PC-3 (cell line): ENCODE data around the gene FOXP1. TPM values are rescaled to one million over a fixed set of nuclear protein-coding genes. Genes with fewer than 3 reads are reported as not detected.

Experiments
- ATAC-seq: fragments of 200-7000 bp; cut with Tn5 transposase; 2 replicates; pipeline ENCODE4 v1.9.1; 2020; ENCODE audit warnings: mild to moderate bottlenecking, moderate library complexity
- BruUV-seq: library from RNA; stranded (reverse); fragments of 400-500 nt; replicated peaks from 2 replicates; lab custom pipeline; 2021; lab: Mats Ljungman, UMichigan
- CTCF ChIA-PET: fragments of 300-600 bp; sonication (Branson Sonifier 250); formaldehyde crosslinking; loops from one replicate; lab custom pipeline; 2022; ENCODE audit warnings: antibody characterized with exemption; lab: Charles Lee
- POLR2A ChIA-PET: fragments of 300-600 bp; sonication (Branson Sonifier 250); formaldehyde crosslinking; loops from one replicate; lab custom pipeline; 2022; ENCODE audit warnings: antibody characterized with exemption; ENCODE audit not compliant: unreplicated experiment; lab: Charles Lee
- DNase-seq: peaks from one replicate; pipeline ENCODE4 v3.0.0-alpha.2; 2015
- H2AFZ ChIP-seq: fragments of 300-600 bp; sonication (generic); 2 replicates; pipeline ENCODE4 v1.6.0; 2016; ENCODE audit warnings: antibody characterized with exemption, low read length
- H3F3A ChIP-seq: fragments of 300-600 bp; sonication (generic); one replicate; pipeline ENCODE4 v1.6.0; 2017; ENCODE audit warnings: antibody characterized with exemption, low read length, control low read depth, mild to moderate bottlenecking; ENCODE audit not compliant: unreplicated experiment
- H3K27ac ChIP-seq: fragments of 300-600 bp; sonication (generic); 2 replicates; pipeline ENCODE4 v1.5.1; 2016; ENCODE audit warnings: mild to moderate bottlenecking, low read length
- H3K27me3 ChIP-seq: fragments of 300-600 bp; sonication (generic); 2 replicates; pipeline ENCODE4 v1.6.1; 2016; ENCODE audit warnings: low read length, mixed read lengths
- H3K36me3 ChIP-seq: fragments of 300-600 bp; sonication (generic); 2 replicates; pipeline ENCODE4 v1.6.1; 2016; ENCODE audit warnings: low read depth, mixed run types, low read length, mixed read lengths
- H3K4me1 ChIP-seq: fragments of 300-600 bp; sonication (generic); 2 replicates; pipeline ENCODE4 v1.5.1; 2016; ENCODE audit warnings: low read length; ENCODE audit not compliant: insufficient read depth
- H3K4me2 ChIP-seq: fragments of 300-600 bp; sonication (generic); 2 replicates; pipeline ENCODE4 v1.6.0; 2016; ENCODE audit warnings: low read length
- H3K4me3 ChIP-seq: fragments of 300-600 bp; sonication (generic); 2 replicates; pipeline ENCODE4 v1.5.1; 2016; ENCODE audit warnings: mild to moderate bottlenecking, low read length, mixed read lengths
- H3K79me2 ChIP-seq: fragments of 300-600 bp; sonication (generic); 2 replicates; pipeline ENCODE4 v1.6.1; 2017; ENCODE audit warnings: low read length, mixed read lengths
- H3K9ac ChIP-seq: fragments of 300-600 bp; sonication (generic); 2 replicates; pipeline ENCODE4 v1.6.0; 2016; ENCODE audit warnings: mild to moderate bottlenecking, low read length
- H3K9me2 ChIP-seq: fragments of 300-600 bp; sonication (generic); replicated peaks from 2 replicates; pipeline ENCODE4 v1.6.1; 2016; ENCODE audit warnings: mixed run types, low read length, mixed read lengths
- H3K9me3 ChIP-seq: fragments of 300-600 bp; sonication (generic); 2 replicates; pipeline ENCODE4 v1.6.1; 2016; ENCODE audit warnings: low read length, mixed read lengths
- H4K20me1 ChIP-seq: fragments of 300-600 bp; sonication (generic); 2 replicates; pipeline ENCODE4 v1.6.1; 2016; ENCODE audit warnings: low read length, mixed read lengths
- CTCF ChIP-seq: fragments of 300-600 bp; sonication (generic); conservative IDR thresholded peaks from 2 replicates; pipeline ENCODE4 v1.5.1; 2017; ENCODE audit warnings: antibody characterized with exemption, low read depth, mild to moderate bottlenecking, low read length
- EZH2 ChIP-seq: fragments of 300-600 bp; sonication (generic); IDR thresholded peaks from one replicate; pipeline ENCODE4 v1.6.1; 2017; ENCODE audit warnings: antibody characterized with exemption, mild to moderate bottlenecking, low read length; ENCODE audit not compliant: unreplicated experiment
- EZH2phosphoT487 ChIP-seq: fragments of 300-600 bp; sonication (generic); IDR thresholded peaks from 2 replicates; pipeline ENCODE4 v1.6.1; 2018; ENCODE audit warnings: mild to moderate bottlenecking, antibody characterized with exemption, low read length, borderline replicate concordance
- intact Hi-C: fragments of 100-400 bp; cut with micrococcal nuclease; formaldehyde crosslinking; loops from 2 replicates; pipeline ENCODE4 v1.9.0; 2023
- total RNA-seq: library from RNA; depleted of rRNA; stranded (reverse); fragments of >200 nt; gene quantifications from 2 replicates; pipeline ENCODE4 v1.2.3, GENCODE V29; 2014

FOXP1 gene
- total RNA-seq, 1 experiment from 2014 or later: 35.3 TPM

GRCh38 chr3:71446734-71447133, 136.8 kb downstream of the FOXP1 start:
- Histone ChIP-seq H3K27ac (no peak overlapping the region), H3K4me2 (no peak overlapping the region), H3K4me3 (no peak overlapping the region), H3K27me3 (no peaks in the 10 kb centered on the region), H3K9me2 (no peaks in the 10 kb centered on the region), H3K36me3 (no peaks in the 10 kb centered on the region), H3K4me1 (peaks cover 22% of the 10 kb centered on the region), H3K79me2 (0 out of 2 replicates have a peak, but pooled peaks cover 3% of the 10 kb centered on the region), H3K9me3 (no peaks in the 10 kb centered on the region), H4K20me1 (no peaks in the 10 kb centered on the region), H2AFZ (no peak overlapping the region), H3F3A (no peaks in the 10 kb centered on the region), H3K9ac (no peak overlapping the region)
- intact Hi-C loops: loop anchor here (10.0 kb wide), 1 partner anchor 342 kb away; no protein-coding TSS in a partner anchor
- no TSS peak for BruUV-seq
- CTCF ChIA-PET: no interaction called here
- ATAC-seq (no peak; the same call in 1 of the 2 replicates), DNase-seq (no peak)
- TF ChIP-seq CTCF: no peak
- TF ChIP-seq EZH2phosphoT487: no peak
- no peak for TF ChIP-seq EZH2
- POLR2A ChIA-PET: interaction anchor here (0.6 kb wide), 1 partner anchor 293 kb away, joined by 5 read pairs; no protein-coding TSS in a partner anchor

GRCh38 chr3:71446260-71446659, 137.3 kb downstream of the FOXP1 start:
- POLR2A ChIA-PET: interaction anchor here (0.6 kb wide), 1 partner anchor 292 kb away, joined by 5 read pairs; no protein-coding TSS in a partner anchor
- H3K9me3 ChIP-seq: no peaks in the 10 kb centered on the region
- intact Hi-C loops: loop anchor here (10.0 kb wide), 1 partner anchor 341 kb away; no protein-coding TSS in a partner anchor
- BruUV-seq: no TSS peak
- H3K4me1 ChIP-seq: peaks cover 22% of the 10 kb centered on the region
- ATAC-seq (no peak; the same call in 1 of the 2 replicates), DNase-seq (no peak)
- no peaks in the 10 kb centered on the region for H3F3A ChIP-seq
- H2AFZ ChIP-seq: no peak overlapping the region
- no peak overlapping the region for H3K9ac ChIP-seq
- H3K4me2 ChIP-seq: no peak overlapping the region
- H3K27ac ChIP-seq: no peak overlapping the region
- no peaks in the 10 kb centered on the region for H3K27me3 ChIP-seq
- CTCF ChIA-PET: no interaction called here
- H4K20me1 ChIP-seq: no peaks in the 10 kb centered on the region
- H3K36me3 ChIP-seq: no peaks in the 10 kb centered on the region
- no peak overlapping the region for H3K4me3 ChIP-seq
- 0 out of 2 replicates have a peak, but pooled peaks cover 3% of the 10 kb centered on the region for H3K79me2 ChIP-seq
- TF ChIP-seq EZH2phosphoT487 (no peak), EZH2 (no peak), CTCF (no peak)
- no peaks in the 10 kb centered on the region for H3K9me2 ChIP-seq

GRCh38 chr3:71444861-71445259, 138.7 kb downstream of the FOXP1 start:
- CTCF ChIA-PET: no interaction called here
- H3K9me3 ChIP-seq: no peaks in the 10 kb centered on the region
- no peaks in the 10 kb centered on the region for H3F3A ChIP-seq
- no peaks in the 10 kb centered on the region for H3K36me3 ChIP-seq
- H3K27ac ChIP-seq: peak overlapping the region; percentile 82
- peak overlapping the region; percentile 14; the same call in 1 of the 2 replicates for H3K4me3 ChIP-seq
- H4K20me1 ChIP-seq: no peaks in the 10 kb centered on the region
- H3K27me3 ChIP-seq: no peaks in the 10 kb centered on the region
- DNase-seq (no peak), ATAC-seq (no peak)
- intact Hi-C loops: loop anchor here (1.0 to 10.0 kb wide), 4 partner anchors 18 to 340 kb away; no protein-coding TSS in a partner anchor
- peak overlapping the region; percentile 29 for H3K9ac ChIP-seq
- peaks cover 22% of the 10 kb centered on the region for H3K4me1 ChIP-seq
- peak overlapping the region; percentile 65 for H2AFZ ChIP-seq
- POLR2A ChIA-PET: no interaction called here
- H3K9me2 ChIP-seq: no peaks in the 10 kb centered on the region
- BruUV-seq: TSS peak; percentile 26
- H3K79me2 ChIP-seq: 0 out of 2 replicates have a peak, but pooled peaks cover 3% of the 10 kb centered on the region
- H3K4me2 ChIP-seq: peak overlapping the region; percentile 73
- TF ChIP-seq CTCF (no peak), EZH2phosphoT487 (no peak), EZH2 (no peak)
